Neural crest cell (in vitro differentiated cells): Measurements from ENCODE around the gene RC3H1. TPM values are rescaled to one million over a fixed set of nuclear protein-coding genes. Genes with fewer than 3 reads are reported as not detected.
"Not testable (repeated sequence)": the region's sequence is repeated elsewhere in the genome, so short reads cannot be mapped to it uniquely, and the experiment has no call there.

Experiments used
- DNase-seq: peaks from one replicate; pipeline ENCODE4 v3.0.0; 2021; ENCODE audit warnings: low read depth, mixed read lengths, low spot score
- H3K27ac Mint-ChIP-seq: one replicate; pipeline ENCODE4 v1.8.0; 2021; ENCODE audit warnings: mild to moderate bottlenecking, mixed read lengths; ENCODE audit not compliant: unreplicated experiment
- H3K27me3 Mint-ChIP-seq: 2 replicates; pipeline ENCODE4 v1.8.0; 2021; ENCODE audit warnings: low read depth, mild to moderate bottlenecking, mixed read lengths
- H3K36me3 Mint-ChIP-seq: 2 replicates; pipeline ENCODE4 v1.8.0; 2021; ENCODE audit warnings: low read depth, mild to moderate bottlenecking, mixed read lengths
- H3K4me1 Mint-ChIP-seq: 2 replicates; pipeline ENCODE4 v1.8.0; 2021; ENCODE audit warnings: mixed read lengths
- H3K4me3 Mint-ChIP-seq: one replicate; pipeline ENCODE4 v1.8.0; 2021; ENCODE audit warnings: mild to moderate bottlenecking, mixed read lengths
- H3K9me3 Mint-ChIP-seq: 2 replicates; pipeline ENCODE4 v1.8.0; 2021; ENCODE audit warnings: mixed read lengths
- total RNA-seq: library from RNA; stranded (reverse); gene quantifications from 2 replicates; pipeline ENCODE4 v1.2.1, GENCODE V29; 2021
- TF ChIP-seq, protein P1 (sequence below): fragments of 200-600 bp; sonication (generic); conservative IDR thresholded peaks from 2 replicates; pipeline ENCODE4 v1.5.0; 2021; ENCODE audit warnings: antibody characterized with exemption, mild to moderate bottlenecking

Gene RC3H1
- total RNA-seq, 1 donor from 2014 or later: 35.2 TPM

DNA sequence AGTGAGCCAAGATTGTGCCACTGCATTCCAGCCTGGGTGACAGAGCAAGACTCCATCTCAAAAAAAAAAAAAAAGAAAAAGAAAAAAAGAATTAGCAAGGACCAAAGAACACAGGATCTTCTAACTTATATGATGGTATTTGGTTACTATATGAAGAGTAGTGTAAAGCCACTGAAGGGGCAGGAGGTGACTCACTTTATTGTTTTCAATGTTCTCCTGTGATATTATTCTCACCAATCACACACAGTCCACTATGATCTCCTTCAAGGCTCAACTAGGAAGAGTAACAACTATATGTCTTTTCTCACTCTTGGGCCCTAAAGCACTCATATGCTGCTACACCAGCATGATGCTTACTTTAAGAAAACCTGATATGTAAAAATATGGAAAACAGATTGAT lies 26.7 kb downstream of the RC3H1 start:
- H3K4me3 Mint-ChIP-seq: no peak overlapping the region
- H3K27ac Mint-ChIP-seq: no peak overlapping the region
- H3K9me3 Mint-ChIP-seq: no peaks in the 10 kb centered on the region
- TF ChIP-seq, protein P1, sequence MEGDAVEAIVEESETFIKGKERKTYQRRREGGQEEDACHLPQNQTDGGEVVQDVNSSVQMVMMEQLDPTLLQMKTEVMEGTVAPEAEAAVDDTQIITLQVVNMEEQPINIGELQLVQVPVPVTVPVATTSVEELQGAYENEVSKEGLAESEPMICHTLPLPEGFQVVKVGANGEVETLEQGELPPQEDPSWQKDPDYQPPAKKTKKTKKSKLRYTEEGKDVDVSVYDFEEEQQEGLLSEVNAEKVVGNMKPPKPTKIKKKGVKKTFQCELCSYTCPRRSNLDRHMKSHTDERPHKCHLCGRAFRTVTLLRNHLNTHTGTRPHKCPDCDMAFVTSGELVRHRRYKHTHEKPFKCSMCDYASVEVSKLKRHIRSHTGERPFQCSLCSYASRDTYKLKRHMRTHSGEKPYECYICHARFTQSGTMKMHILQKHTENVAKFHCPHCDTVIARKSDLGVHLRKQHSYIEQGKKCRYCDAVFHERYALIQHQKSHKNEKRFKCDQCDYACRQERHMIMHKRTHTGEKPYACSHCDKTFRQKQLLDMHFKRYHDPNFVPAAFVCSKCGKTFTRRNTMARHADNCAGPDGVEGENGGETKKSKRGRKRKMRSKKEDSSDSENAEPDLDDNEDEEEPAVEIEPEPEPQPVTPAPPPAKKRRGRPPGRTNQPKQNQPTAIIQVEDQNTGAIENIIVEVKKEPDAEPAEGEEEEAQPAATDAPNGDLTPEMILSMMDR: no peak
- peaks cover 10% of the 10 kb centered on the region for H3K36me3 Mint-ChIP-seq
- peaks cover 2% of the 10 kb centered on the region for H3K4me1 Mint-ChIP-seq
- DNase-seq: no peak
- H3K27me3 Mint-ChIP-seq: no peaks in the 10 kb centered on the region

DNA sequence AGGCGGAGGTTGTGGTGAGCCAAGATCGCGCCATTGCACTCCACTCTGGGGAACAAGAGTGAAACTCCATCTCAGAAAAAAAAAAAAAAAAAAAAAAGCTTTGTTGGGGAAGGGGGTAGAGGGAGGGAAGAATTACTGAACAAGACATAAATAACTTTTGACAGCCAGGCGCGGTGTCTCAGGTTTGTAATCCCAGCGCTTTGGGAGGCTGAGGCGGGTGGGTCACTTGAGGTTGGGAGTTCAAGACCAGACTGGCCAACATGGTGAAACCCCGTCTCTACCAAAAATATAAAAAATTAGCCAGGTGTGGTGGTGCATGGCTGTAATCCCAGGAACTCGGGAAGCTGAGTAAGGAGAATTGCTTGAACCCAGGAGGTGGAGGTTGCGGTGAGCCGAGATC lies 28.2 kb downstream of the RC3H1 start:
- DNase-seq, H3K27me3 Mint-ChIP-seq, H3K9me3 Mint-ChIP-seq, H3K27ac Mint-ChIP-seq, H3K4me1 Mint-ChIP-seq, H3K4me3 Mint-ChIP-seq: not testable (repeated sequence)
- peaks cover 11% of the 10 kb centered on the region for H3K36me3 Mint-ChIP-seq

DNA sequence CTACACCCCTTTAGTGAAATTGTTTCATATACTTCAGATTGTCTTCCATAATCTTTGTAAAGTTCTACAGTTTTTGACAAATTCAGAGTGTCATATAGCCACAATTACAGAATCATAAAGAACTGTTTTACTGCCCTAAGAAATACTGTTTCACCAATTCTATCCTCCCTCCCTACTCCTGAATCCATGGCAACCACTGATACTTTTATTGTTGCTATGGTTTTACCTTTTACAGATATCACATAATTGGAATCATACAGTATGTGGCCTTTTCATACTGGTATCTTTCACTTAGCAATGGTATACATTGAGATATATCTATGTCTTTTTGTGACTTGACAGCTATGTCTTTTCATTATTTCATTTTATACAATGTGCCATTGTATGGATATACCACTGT lies 34.1 kb downstream of the RC3H1 start:
- no peak overlapping the region for H3K27ac Mint-ChIP-seq
- DNase-seq: no peak
- H3K4me1 Mint-ChIP-seq: no peaks in the 10 kb centered on the region
- peaks cover 29% of the 10 kb centered on the region for H3K36me3 Mint-ChIP-seq
- H3K9me3 Mint-ChIP-seq: no peaks in the 10 kb centered on the region
- TF ChIP-seq, protein P1: no peak
- H3K27me3 Mint-ChIP-seq: no peaks in the 10 kb centered on the region
- H3K4me3 Mint-ChIP-seq: no peak overlapping the region

DNA sequence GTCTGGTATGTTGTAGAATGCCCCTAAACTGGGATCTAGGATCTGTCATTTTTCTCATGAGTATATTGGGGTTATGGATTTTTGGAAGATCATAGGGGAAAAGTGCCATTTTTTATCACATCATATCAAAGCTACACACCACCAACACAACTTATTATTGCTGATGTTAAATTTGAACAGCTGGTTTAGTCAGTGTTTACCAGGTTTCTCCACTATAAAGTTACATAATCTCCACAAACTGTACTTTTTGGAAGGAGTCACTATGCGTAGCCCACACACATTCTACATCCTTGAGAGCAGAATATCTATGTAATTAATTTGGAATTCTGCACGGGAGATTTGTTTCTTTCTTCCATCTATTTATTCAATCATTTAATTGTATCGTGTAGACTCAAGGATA lies 35.2 kb downstream of the RC3H1 start:
- Mint-ChIP-seq H3K27me3 (no peaks in the 10 kb centered on the region), H3K4me3 (no peak overlapping the region), H3K9me3 (no peaks in the 10 kb centered on the region), H3K27ac (no peak overlapping the region), H3K4me1 (no peaks in the 10 kb centered on the region), H3K36me3 (peaks cover 24% of the 10 kb centered on the region)
- DNase-seq: no peak
- TF ChIP-seq, protein P1: no peak

DNA sequence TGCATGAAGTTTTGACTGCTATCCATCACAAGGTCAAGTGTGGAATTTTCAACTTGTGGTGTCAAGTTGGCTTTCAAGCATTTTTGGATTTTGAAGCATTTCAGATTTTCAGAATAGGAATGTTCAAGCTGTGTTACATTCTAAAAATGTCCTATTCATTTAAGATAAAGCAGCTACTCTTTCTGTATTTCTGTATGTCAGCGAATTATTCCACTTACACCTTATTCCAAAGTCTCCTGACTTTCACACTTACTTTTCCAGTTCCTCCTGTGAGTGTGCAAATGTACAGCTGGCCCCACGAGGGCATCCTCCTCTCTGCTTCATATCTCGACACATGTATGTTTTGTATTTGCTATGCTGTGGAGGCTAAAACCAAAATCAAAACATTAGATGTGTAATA lies 51.9 kb downstream of the RC3H1 start:
- TF ChIP-seq, protein P1: no peak
- H3K4me1 Mint-ChIP-seq: peaks cover 6% of the 10 kb centered on the region
- no peak overlapping the region for H3K27ac Mint-ChIP-seq
- H3K36me3 Mint-ChIP-seq: peaks cover 18% of the 10 kb centered on the region
- no peak overlapping the region for H3K4me3 Mint-ChIP-seq
- no peaks in the 10 kb centered on the region for H3K27me3 Mint-ChIP-seq
- no peaks in the 10 kb centered on the region for H3K9me3 Mint-ChIP-seq
- DNase-seq: no peak

DNA sequence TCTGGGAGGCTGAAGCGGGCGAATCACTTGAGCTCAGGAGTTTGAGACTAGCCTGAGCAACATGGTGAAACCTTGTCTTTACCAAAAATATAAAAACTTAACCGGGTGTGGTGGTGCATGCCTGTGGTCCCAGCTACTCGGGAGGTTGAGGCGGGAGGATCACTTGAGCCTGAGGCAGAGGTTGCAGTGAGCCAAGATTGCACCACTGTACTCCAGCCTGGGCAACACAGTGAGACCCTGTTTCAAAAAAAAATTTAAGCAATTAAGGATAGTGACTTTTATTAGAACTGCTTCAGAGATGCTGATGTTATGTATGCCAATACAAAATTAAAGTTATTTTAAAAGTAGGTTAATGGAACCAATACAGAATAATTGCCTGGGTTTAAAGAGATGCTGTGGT lies 56.3 kb downstream of the RC3H1 start:
- DNase-seq, H3K4me1 Mint-ChIP-seq, H3K4me3 Mint-ChIP-seq, H3K27ac Mint-ChIP-seq, H3K27me3 Mint-ChIP-seq, H3K9me3 Mint-ChIP-seq: not testable (repeated sequence)
- peaks cover 20% of the 10 kb centered on the region for H3K36me3 Mint-ChIP-seq

DNA sequence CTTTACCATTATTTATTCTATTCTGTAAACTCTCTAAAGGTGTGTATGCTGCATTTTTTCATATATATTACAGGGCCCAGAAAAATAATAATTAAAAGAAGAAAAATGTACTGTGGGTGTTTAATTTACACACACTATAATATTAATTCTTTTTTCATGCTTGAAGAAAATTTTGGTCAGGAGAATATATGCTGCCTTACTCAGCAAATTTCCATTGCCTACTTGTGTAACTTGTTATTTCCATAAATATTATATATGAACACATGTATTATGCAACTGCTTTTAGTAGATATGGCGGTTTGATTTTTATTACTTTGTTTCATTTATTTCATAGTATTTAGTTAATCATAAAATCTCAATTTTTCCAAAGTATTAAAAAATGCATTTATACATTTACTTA lies 58.7 kb downstream of the RC3H1 start:
- H3K4me3 Mint-ChIP-seq: no peak overlapping the region
- no peaks in the 10 kb centered on the region for H3K27me3 Mint-ChIP-seq
- H3K36me3 Mint-ChIP-seq: peaks cover 25% of the 10 kb centered on the region
- H3K9me3 Mint-ChIP-seq: no peaks in the 10 kb centered on the region
- H3K4me1 Mint-ChIP-seq: no peaks in the 10 kb centered on the region
- TF ChIP-seq, protein P1: no peak
- DNase-seq: no peak
- no peak overlapping the region for H3K27ac Mint-ChIP-seq
